K562 (cell line): ENCODE data around the gene TICAM1. TPM values are rescaled to one million over a fixed set of nuclear protein-coding genes. Genes with fewer than 3 reads are reported as not detected.

Experiments
- NFIC ChIP-seq: fragments of 450-650 bp; IDR thresholded peaks from 2 replicates; pipeline ENCODE4 v1.6.1; 2017; ENCODE audit warnings: mild to moderate bottlenecking, inconsistent platforms
- RHOXF2B ChIP-seq: fragments of 250-450 bp; sonication (Bioruptor Pico); conservative IDR thresholded peaks from 2 replicates; pipeline ENCODE4 v1.5.1; 2021
- RNF2 ChIP-seq: sonication (generic); IDR thresholded peaks from 2 replicates; pipeline ENCODE4 v1.6.1; 2016
- YBX1 ChIP-seq: fragments of 450-650 bp; IDR thresholded peaks from 2 replicates; pipeline ENCODE4 v1.7.1; 2016; ENCODE audit warnings: mild to moderate bottlenecking
- ZNF3 ChIP-seq: fragments of 250-450 bp; sonication (Bioruptor Pico); IDR thresholded peaks from 2 replicates; pipeline ENCODE4 v1.5.0; 2021; ENCODE audit warnings: mild to moderate bottlenecking, moderate library complexity
- ZNF316 ChIP-seq: fragments of 450-650 bp; IDR thresholded peaks from 2 replicates; pipeline ENCODE4 v1.6.1; 2016
- polyA plus RNA-seq, 8 experiments: library from polyadenylated mRNA; depleted of rRNA in 4 of 8; stranded (reverse) in 5 of 8; unstranded in 3 of 8; fragments of >200 nt; fragmentation: Nextera tagmentation in 2 of 8; fragmentation: Illumina TruSeq in 1 of 8; extraction: Ambion mirVana in 2 of 8; extraction: Trizol in 1 of 8; gene quantifications; 2 replicates each; pipeline versions ENCODE4 v1.2.1 to v1.2.3, GENCODE V29; 2011 to 2014; ENCODE audit warnings: inconsistent platforms in 1 of 8, missing spikeins in 1 of 8
- total RNA-seq, 7 experiments: library from RNA; depleted of rRNA in 6 of 7; stranded (reverse); fragments of >200 nt in 6 of 7; fragmentation: Illumina TruSeq in 2 of 7; extraction: Trizol in 2 of 7; gene quantifications; 2 replicates each; pipeline versions ENCODE4 v1.2.1 to v1.2.3, GENCODE V29; 2011 to 2021; ENCODE audit warnings: low replicate concordance in 1 of 7
- TF ChIP-seq, protein P1 (sequence below), 2 experiments: fragments of 450-650 bp; IDR thresholded peaks; 2 replicates each; pipeline ENCODE4 v1.6.1; 2018; ENCODE audit warnings: mild to moderate bottlenecking in 2 of 2, low read depth in 1 of 2; ENCODE audit not compliant: partially characterized antibody in 2 of 2
- TF ChIP-seq, protein P2 (sequence below): sonication (generic); formaldehyde crosslinking; IDR thresholded peaks from 2 replicates; pipeline ENCODE4 v1.8.1; 2022; ENCODE audit warnings: missing genetic modification reagents

TICAM1 gene
- total and polyA plus RNA-seq, 9 of the 15 experiments (the other 6 are each of a cell fraction or from before 2014, with no cell fraction given): 0.07 to 11.6 (median 1.5) TPM

DNA sequence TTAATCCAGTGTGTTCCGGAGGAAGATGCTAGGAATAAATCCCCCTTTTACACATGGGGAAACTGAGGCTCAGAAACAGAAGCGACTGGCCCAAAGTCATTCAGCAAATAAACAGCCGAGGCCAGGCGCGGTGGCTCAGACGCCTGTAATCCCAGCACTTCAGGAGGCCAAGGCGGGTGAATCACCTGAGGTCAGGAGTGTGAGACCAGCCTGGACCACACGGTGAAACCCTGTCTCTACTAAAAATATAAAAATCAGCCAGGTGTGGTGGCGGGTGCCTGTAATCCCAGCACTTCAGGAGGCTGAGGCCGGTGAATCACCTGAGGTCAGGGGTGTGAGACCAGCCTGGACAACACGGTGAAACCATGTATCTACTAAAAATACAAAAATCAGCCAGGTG lies 47.5 kb upstream of the TICAM1 start (continued):
- TF ChIP-seq, protein P1, sequence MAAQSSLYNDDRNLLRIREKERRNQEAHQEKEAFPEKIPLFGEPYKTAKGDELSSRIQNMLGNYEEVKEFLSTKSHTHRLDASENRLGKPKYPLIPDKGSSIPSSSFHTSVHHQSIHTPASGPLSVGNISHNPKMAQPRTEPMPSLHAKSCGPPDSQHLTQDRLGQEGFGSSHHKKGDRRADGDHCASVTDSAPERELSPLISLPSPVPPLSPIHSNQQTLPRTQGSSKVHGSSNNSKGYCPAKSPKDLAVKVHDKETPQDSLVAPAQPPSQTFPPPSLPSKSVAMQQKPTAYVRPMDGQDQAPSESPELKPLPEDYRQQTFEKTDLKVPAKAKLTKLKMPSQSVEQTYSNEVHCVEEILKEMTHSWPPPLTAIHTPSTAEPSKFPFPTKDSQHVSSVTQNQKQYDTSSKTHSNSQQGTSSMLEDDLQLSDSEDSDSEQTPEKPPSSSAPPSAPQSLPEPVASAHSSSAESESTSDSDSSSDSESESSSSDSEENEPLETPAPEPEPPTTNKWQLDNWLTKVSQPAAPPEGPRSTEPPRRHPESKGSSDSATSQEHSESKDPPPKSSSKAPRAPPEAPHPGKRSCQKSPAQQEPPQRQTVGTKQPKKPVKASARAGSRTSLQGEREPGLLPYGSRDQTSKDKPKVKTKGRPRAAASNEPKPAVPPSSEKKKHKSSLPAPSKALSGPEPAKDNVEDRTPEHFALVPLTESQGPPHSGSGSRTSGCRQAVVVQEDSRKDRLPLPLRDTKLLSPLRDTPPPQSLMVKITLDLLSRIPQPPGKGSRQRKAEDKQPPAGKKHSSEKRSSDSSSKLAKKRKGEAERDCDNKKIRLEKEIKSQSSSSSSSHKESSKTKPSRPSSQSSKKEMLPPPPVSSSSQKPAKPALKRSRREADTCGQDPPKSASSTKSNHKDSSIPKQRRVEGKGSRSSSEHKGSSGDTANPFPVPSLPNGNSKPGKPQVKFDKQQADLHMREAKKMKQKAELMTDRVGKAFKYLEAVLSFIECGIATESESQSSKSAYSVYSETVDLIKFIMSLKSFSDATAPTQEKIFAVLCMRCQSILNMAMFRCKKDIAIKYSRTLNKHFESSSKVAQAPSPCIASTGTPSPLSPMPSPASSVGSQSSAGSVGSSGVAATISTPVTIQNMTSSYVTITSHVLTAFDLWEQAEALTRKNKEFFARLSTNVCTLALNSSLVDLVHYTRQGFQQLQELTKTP (IDR thresholded peaks at IDR 0.05; ENCODE audit: low read depth in 1 of 2, partially characterized antibody in 2 of 2): no peak
- TF ChIP-seq ZNF316 (no peak), RHOXF2B (CRISPR knock-in tag) (no peak), ZNF3 (no peak), NFIC (no peak), RNF2 (no peak), YBX1 (no peak)
- TF ChIP-seq, protein P2, sequence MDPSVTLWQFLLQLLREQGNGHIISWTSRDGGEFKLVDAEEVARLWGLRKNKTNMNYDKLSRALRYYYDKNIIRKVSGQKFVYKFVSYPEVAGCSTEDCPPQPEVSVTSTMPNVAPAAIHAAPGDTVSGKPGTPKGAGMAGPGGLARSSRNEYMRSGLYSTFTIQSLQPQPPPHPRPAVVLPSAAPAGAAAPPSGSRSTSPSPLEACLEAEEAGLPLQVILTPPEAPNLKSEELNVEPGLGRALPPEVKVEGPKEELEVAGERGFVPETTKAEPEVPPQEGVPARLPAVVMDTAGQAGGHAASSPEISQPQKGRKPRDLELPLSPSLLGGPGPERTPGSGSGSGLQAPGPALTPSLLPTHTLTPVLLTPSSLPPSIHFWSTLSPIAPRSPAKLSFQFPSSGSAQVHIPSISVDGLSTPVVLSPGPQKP (CRISPR knock-in tag): no peak
